OCI-LY3 (cell line): ENCODE data around the gene BBS1.

Source experiments
- CTCF ChIP-seq: fragments of 200-600, 300-600 bp; sonication (generic); IDR thresholded peaks from 2 replicates; pipeline ENCODE4 v1.5.1; 2014; ENCODE audit warnings: antibody characterized with exemption, low read length, low read depth
- EZH2phosphoT487 ChIP-seq: fragments of 200-600 bp; shearing (Covaris generic); IDR thresholded peaks from 2 replicates; pipeline ENCODE4 v1.6.1; 2018; ENCODE audit warnings: antibody characterized with exemption, mixed run types, low read depth

- TF ChIP-seq EZH2phosphoT487: no peak
- TF ChIP-seq CTCF: no peak
Measured at GRCh38 chr11:66539870-66540213, 29.4 kb downstream of the BBS1 start.
